ENCODE measurements around the gene CYP27C1.

- no peak for TF ChIP-seq CTCF (IDR thresholded peaks at IDR 0.05)
- TF ChIP-seq EZH2 (IDR thresholded peaks at IDR 0.05): no peak
Measured at GRCh38 chr2:127254386-127254981, 34.4 kb upstream of the CYP27C1 start.
